ENCODE results near the gene OSER1. TPM values are rescaled to one million over a fixed set of nuclear protein-coding genes. Genes with fewer than 3 reads are reported as not detected.

Gene OSER1
- polyA plus RNA-seq (2012; rRNA removed), result 22.3 and 31.0 TPM in 2 replicates
- 21.3 and 25.1 TPM in 2 replicates for polyA plus RNA-seq (2012; cell fraction: cytosol; rRNA removed)
- 44.4 and 73.2 TPM in 2 replicates for polyA plus RNA-seq (2012; cell fraction: nucleus; rRNA removed)

- CTCF ChIA-PET, result interaction anchor here (0.7 to 11.2 kb wide), 9 partner anchors 13 to 261 kb away, joined by 3 to 264 read pairs (median 3); partner anchors contain the start of gene FITM2
- WGBS (ENCODE audit: low lambda C conversion rate), result 2% methylated on average over 20 of the region's 79 CpGs
- no peak for TF ChIP-seq EZH2phosphoT487 (IDR thresholded peaks at IDR 0.05; ENCODE audit: borderline replicate concordance, low read depth)
- peak; percentile 90 for TF ChIP-seq USF1 (IDR thresholded peaks at IDR 0.05; ENCODE audit: borderline replicate concordance, low read depth)
- no peak for TF ChIP-seq RFX5 (IDR thresholded peaks at IDR 0.05; ENCODE audit: low read length)
- peak; percentile 50 for TF ChIP-seq CHD2 (IDR thresholded peaks at IDR 0.05; ENCODE audit: low read length, partially characterized antibody)
- no peak for TF ChIP-seq TEAD4 (IDR thresholded peaks at IDR 0.05; ENCODE audit: borderline replicate concordance, insufficient read depth)
- TF ChIP-seq, protein P1, sequence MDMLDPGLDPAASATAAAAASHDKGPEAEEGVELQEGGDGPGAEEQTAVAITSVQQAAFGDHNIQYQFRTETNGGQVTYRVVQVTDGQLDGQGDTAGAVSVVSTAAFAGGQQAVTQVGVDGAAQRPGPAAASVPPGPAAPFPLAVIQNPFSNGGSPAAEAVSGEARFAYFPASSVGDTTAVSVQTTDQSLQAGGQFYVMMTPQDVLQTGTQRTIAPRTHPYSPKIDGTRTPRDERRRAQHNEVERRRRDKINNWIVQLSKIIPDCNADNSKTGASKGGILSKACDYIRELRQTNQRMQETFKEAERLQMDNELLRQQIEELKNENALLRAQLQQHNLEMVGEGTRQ (IDR thresholded peaks at IDR 0.05; ENCODE audit: borderline replicate concordance, low read depth, low read length), result peak; percentile 71; the same call in 1 of the 2 replicates
- TF ChIP-seq MEF2A (IDR thresholded peaks at IDR 0.05; ENCODE audit: borderline replicate concordance, low read depth), result no peak
- 0 out of 2 replicates have a peak, but pooled peaks have one; percentile 37 for TF ChIP-seq ZBTB33 (IDR thresholded peaks at IDR 0.05; ENCODE audit: borderline replicate concordance, low read depth)
- TF ChIP-seq, protein P2, sequence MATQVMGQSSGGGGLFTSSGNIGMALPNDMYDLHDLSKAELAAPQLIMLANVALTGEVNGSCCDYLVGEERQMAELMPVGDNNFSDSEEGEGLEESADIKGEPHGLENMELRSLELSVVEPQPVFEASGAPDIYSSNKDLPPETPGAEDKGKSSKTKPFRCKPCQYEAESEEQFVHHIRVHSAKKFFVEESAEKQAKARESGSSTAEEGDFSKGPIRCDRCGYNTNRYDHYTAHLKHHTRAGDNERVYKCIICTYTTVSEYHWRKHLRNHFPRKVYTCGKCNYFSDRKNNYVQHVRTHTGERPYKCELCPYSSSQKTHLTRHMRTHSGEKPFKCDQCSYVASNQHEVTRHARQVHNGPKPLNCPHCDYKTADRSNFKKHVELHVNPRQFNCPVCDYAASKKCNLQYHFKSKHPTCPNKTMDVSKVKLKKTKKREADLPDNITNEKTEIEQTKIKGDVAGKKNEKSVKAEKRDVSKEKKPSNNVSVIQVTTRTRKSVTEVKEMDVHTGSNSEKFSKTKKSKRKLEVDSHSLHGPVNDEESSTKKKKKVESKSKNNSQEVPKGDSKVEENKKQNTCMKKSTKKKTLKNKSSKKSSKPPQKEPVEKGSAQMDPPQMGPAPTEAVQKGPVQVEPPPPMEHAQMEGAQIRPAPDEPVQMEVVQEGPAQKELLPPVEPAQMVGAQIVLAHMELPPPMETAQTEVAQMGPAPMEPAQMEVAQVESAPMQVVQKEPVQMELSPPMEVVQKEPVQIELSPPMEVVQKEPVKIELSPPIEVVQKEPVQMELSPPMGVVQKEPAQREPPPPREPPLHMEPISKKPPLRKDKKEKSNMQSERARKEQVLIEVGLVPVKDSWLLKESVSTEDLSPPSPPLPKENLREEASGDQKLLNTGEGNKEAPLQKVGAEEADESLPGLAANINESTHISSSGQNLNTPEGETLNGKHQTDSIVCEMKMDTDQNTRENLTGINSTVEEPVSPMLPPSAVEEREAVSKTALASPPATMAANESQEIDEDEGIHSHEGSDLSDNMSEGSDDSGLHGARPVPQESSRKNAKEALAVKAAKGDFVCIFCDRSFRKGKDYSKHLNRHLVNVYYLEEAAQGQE (IDR thresholded peaks at IDR 0.05; ENCODE audit: low read depth, low read length), result peak; percentile 45
- TF ChIP-seq, protein P3, sequence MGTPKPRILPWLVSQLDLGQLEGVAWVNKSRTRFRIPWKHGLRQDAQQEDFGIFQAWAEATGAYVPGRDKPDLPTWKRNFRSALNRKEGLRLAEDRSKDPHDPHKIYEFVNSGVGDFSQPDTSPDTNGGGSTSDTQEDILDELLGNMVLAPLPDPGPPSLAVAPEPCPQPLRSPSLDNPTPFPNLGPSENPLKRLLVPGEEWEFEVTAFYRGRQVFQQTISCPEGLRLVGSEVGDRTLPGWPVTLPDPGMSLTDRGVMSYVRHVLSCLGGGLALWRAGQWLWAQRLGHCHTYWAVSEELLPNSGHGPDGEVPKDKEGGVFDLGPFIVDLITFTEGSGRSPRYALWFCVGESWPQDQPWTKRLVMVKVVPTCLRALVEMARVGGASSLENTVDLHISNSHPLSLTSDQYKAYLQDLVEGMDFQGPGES (IDR thresholded peaks at IDR 0.05; ENCODE audit: low read depth, low read length), result no peak
- TF ChIP-seq FOSL2 (IDR thresholded peaks at IDR 0.05; ENCODE audit: borderline replicate concordance, low read depth), result no peak
- TF ChIP-seq SMC3 (IDR thresholded peaks at IDR 0.05; ENCODE audit: low read depth, low read length), result no peak
- peak; percentile 27; the same call in 1 of the 2 replicates for TF ChIP-seq TCF12 (IDR thresholded peaks at IDR 0.05)
- TF ChIP-seq ELF1 (IDR thresholded peaks at IDR 0.05), result no peak
- TF ChIP-seq RXRA (IDR thresholded peaks at IDR 0.05; ENCODE audit: borderline replicate concordance, low read depth), result no peak
- peak in 1 of 2 experiments; percentile 23; a peak in 1 of 4 replicates for TF ChIP-seq EP300 (IDR thresholded peaks at IDR 0.05; ENCODE audit: borderline replicate concordance in 1 of 2, low read depth in 1 of 2, low read length in 1 of 2)
- TF ChIP-seq MXI1 (IDR thresholded peaks at IDR 0.05; ENCODE audit: low read depth, low read length), result peak; percentile 93
- TF ChIP-seq GATA2 (CRISPR knock-in tag; IDR thresholded peaks at IDR 0.05), result no peak
- peak; percentile 87 for TF ChIP-seq SIN3A (IDR thresholded peaks at IDR 0.05; ENCODE audit: borderline replicate concordance, low read depth, low read length)
- TF ChIP-seq FOXJ3 (CRISPR knock-in tag; IDR thresholded peaks at IDR 0.05), result no peak
- TF ChIP-seq, protein P4, sequence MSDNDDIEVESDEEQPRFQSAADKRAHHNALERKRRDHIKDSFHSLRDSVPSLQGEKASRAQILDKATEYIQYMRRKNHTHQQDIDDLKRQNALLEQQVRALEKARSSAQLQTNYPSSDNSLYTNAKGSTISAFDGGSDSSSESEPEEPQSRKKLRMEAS (IDR thresholded peaks at IDR 0.05; ENCODE audit: low read depth), result peak; percentile 99
- no peak for TF ChIP-seq RCOR1 (IDR thresholded peaks at IDR 0.05; ENCODE audit: low read length)
- no peak for TF ChIP-seq NFIC (IDR thresholded peaks at IDR 0.05; ENCODE audit: borderline replicate concordance)
These were observed at the start of gene OSER1 for GRCh38 chr20:44210406-44211176. Gene OSER1 (minus strand): TSS chr20:44210771. CDS start chr20:44206957, 3,814 bp downstream.

More at GRCh38 chr20:44210406-44211176, at the start of gene OSER1:
- Histone ChIP-seq H3F3A (replicated peaks; ENCODE audit: insufficient read depth) (peaks cover 5% of the 10 kb centered on the region), H3K36me3 (replicated peaks in 1 of 2; ENCODE audit: control insufficient read depth in 1 of 2, insufficient read depth in 2 of 2, low read length in 1 of 2) (peaks cover 7 to 14% of the 10 kb centered on the region in 2 experiments), H3K79me2 (ENCODE audit: insufficient read depth) (peaks cover 55% of the 10 kb centered on the region), H3K4me2 (peak within 1 kb of the TSS; percentile 94), H3K9ac (peak within 1 kb of the TSS; percentile 97), H3K4me1 (ENCODE audit: control insufficient read depth in 1 of 2, insufficient read depth in 2 of 2, low read depth in 1 of 2, low read length in 1 of 2) (peaks cover 5 to 19% of the 10 kb centered on the region in 2 experiments; a peak in 3 of 4 replicates), H3K4me3 (ENCODE audit: low read depth in 2 of 2, low read length in 1 of 2) (peak within 1 kb of the TSS; percentile 92 to 97), H3K27me3 (ENCODE audit: insufficient read depth) (no peaks in the 10 kb centered on the region), H3K9me2 (no peaks in the 10 kb centered on the region), H3K9me3 (no peaks in the 10 kb centered on the region), H4K20me1 (ENCODE audit: insufficient read depth) (peaks cover 34% of the 10 kb centered on the region), H3K27ac (ENCODE audit: low read depth in 2 of 2, low read length in 1 of 2) (peak within 1 kb of the TSS; percentile 84 to 92), H2AFZ (ENCODE audit: low read depth) (peak within 1 kb of the TSS; percentile 93)
- peak; percentile 100 for DNase-seq
- POLR2A ChIA-PET, result no interaction called here

Measured in SK-N-SH (cell line).